Prostate gland (tissue), 2 donors: Measurements from ENCODE around the gene DNAH10.

Source experiments
- POLR2AphosphoS5 ChIP-seq: sonication (generic); formaldehyde crosslinking; IDR thresholded peaks from one replicate; pipeline ENCODE4 v1.6.1; 2017; ENCODE audit warnings: antibody characterized with exemption
- TF ChIP-seq, protein P1 (sequence below), 4 experiments: fragments of 200-600 bp in 2 of 4; fragments of 450-650 bp in 2 of 4; sonication (generic) in 2 of 4; IDR thresholded peaks; 1 replicate in 3 of 4; 2 replicates in 1 of 4; pipeline ENCODE4 v1.5.1; 2016 to 2019; ENCODE audit warnings: antibody characterized with exemption in 4 of 4, mild to moderate bottlenecking in 2 of 4, moderate library complexity in 2 of 4

DNA sequence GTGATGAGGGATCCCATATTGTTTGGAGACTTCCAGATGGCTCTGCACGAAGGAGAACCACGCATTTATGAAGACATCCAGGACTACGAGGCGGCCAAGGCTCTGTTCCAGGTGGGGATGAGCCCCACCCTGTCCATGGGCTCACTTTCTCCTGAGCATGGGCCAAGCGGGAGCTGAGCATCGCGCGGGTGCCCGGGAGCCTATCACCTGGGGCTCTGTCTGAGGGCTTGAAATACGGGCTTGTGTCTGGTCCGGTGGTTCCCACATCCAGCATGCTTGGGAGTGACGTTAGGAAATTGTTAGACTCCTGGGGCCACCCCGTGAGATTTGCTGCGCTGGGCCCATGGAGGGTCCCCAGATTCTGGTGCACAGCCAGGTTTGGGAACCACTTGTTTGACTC is 117.6 kb downstream of the DNAH10 start:
- TF ChIP-seq, protein P1, sequence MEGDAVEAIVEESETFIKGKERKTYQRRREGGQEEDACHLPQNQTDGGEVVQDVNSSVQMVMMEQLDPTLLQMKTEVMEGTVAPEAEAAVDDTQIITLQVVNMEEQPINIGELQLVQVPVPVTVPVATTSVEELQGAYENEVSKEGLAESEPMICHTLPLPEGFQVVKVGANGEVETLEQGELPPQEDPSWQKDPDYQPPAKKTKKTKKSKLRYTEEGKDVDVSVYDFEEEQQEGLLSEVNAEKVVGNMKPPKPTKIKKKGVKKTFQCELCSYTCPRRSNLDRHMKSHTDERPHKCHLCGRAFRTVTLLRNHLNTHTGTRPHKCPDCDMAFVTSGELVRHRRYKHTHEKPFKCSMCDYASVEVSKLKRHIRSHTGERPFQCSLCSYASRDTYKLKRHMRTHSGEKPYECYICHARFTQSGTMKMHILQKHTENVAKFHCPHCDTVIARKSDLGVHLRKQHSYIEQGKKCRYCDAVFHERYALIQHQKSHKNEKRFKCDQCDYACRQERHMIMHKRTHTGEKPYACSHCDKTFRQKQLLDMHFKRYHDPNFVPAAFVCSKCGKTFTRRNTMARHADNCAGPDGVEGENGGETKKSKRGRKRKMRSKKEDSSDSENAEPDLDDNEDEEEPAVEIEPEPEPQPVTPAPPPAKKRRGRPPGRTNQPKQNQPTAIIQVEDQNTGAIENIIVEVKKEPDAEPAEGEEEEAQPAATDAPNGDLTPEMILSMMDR (IDR thresholded peaks at IDR 0.05), result no peak
- no peak for TF ChIP-seq POLR2AphosphoS5
